Measurements from ENCODE around the gene PTCHD4.

DNA sequence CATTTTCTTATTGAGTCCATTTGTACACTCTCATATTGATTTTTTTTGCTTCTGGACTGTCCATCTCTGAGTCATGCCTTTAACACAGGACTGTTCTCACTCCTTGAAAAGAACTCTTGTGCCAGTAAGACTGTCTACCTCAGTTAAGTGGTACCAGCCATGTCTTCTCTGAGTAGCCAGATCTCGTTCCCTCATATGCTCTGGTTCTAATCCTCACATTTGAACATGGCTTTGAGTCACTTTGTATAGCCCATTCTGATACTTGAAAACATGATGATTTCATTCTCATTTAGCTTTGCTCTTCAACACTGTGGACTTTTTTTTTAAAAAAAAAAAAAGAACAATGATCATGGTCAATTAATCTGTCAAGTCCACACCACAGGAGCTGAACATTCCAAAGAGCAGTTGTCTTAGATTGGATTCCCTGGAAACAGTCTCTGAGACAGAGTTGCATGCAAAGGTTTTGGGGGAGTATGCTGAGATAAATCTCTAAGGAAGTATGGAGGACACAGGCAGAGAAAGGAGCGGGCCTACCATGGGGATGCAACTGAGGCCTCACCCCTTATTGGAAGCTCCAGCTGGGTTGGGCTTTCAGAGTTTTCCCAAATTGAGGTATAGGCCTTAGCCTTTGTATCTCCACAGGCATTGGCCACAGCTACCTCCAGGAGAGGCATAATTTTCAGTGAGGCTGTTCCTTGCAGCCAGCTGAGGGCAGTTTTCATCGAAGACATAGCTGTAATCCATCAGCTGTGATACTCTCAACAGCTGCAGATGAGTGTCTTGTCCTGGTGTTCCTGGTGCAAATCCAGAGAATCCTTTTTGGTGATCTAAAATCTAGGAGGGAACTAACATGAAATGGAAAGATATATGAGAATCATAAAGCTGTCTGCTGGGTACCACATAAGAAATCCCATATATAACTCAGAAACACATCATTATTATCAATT lies 6.0 kb upstream of the PTCHD4 start:
- TF ChIP-seq SIN3A (IDR thresholded peaks at IDR 0.05; ENCODE audit: borderline replicate concordance, insufficient read depth, low read length) (no peak), POLR2AphosphoS5 (IDR thresholded peaks at IDR 0.05; ENCODE audit: low read depth, low read length) (no peak), TAF1 (IDR thresholded peaks at IDR 0.05; ENCODE audit: borderline replicate concordance, insufficient read depth, low read length) (no peak), FOXP2 (optimal IDR thresholded peaks at IDR 0.05; ENCODE audit: borderline replicate concordance, extremely low read depth, extremely low read length, insufficient read depth) (no peak)
- TF ChIP-seq, protein P1, sequence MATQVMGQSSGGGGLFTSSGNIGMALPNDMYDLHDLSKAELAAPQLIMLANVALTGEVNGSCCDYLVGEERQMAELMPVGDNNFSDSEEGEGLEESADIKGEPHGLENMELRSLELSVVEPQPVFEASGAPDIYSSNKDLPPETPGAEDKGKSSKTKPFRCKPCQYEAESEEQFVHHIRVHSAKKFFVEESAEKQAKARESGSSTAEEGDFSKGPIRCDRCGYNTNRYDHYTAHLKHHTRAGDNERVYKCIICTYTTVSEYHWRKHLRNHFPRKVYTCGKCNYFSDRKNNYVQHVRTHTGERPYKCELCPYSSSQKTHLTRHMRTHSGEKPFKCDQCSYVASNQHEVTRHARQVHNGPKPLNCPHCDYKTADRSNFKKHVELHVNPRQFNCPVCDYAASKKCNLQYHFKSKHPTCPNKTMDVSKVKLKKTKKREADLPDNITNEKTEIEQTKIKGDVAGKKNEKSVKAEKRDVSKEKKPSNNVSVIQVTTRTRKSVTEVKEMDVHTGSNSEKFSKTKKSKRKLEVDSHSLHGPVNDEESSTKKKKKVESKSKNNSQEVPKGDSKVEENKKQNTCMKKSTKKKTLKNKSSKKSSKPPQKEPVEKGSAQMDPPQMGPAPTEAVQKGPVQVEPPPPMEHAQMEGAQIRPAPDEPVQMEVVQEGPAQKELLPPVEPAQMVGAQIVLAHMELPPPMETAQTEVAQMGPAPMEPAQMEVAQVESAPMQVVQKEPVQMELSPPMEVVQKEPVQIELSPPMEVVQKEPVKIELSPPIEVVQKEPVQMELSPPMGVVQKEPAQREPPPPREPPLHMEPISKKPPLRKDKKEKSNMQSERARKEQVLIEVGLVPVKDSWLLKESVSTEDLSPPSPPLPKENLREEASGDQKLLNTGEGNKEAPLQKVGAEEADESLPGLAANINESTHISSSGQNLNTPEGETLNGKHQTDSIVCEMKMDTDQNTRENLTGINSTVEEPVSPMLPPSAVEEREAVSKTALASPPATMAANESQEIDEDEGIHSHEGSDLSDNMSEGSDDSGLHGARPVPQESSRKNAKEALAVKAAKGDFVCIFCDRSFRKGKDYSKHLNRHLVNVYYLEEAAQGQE (IDR thresholded peaks at IDR 0.05; ENCODE audit: insufficient read depth in 1 of 2, low read depth in 2 of 2, low read length in 2 of 2), result no peak

Measured in PFSK-1 (cell line).